GM12878 (cell line): Measurements from ENCODE around the gene MCUB.

Experiments used
- BHLHE40 ChIP-seq, 2 experiments: fragments of 450-650 bp in 1 of 2; IDR thresholded peaks; 2 replicates each; pipeline ENCODE4 v1.6.1; 2011 to 2017; ENCODE audit warnings: low read depth in 2 of 2, borderline replicate concordance in 1 of 2, improper control_type of control experiment in 1 of 2, low read length in 1 of 2, mild to moderate bottlenecking in 1 of 2
- CHD2 ChIP-seq: IDR thresholded peaks from 2 replicates; pipeline ENCODE4 v1.6.1; 2011; ENCODE audit warnings: low read depth, low read length, improper control_type of control experiment, borderline replicate concordance
- CREB1 ChIP-seq: IDR thresholded peaks from 2 replicates; pipeline ENCODE4 v1.6.1; 2012; ENCODE audit warnings: low read depth, mild to moderate bottlenecking, inconsistent platforms
- CTCF ChIP-seq, 3 experiments: IDR thresholded peaks in 2 of 3; conservative IDR thresholded peaks in 1 of 3; 2 replicates each; pipeline ENCODE4 v1.5.1; 2011; ENCODE audit warnings: low read depth in 3 of 3, low read length in 3 of 3, mild to moderate bottlenecking in 3 of 3, control low read depth in 2 of 3, moderate library complexity in 2 of 3, inconsistent platforms in 1 of 3, mixed read lengths in 1 of 3; ENCODE audit not compliant: control insufficient read depth in 2 of 3, insufficient read depth in 1 of 3; ENCODE audit errors: extremely low read depth in 1 of 3
- MAX ChIP-seq: IDR thresholded peaks from 2 replicates; pipeline ENCODE4 v1.6.1; 2012; ENCODE audit warnings: low read depth, low read length, improper control_type of control experiment
- POLR2A ChIP-seq: IDR thresholded peaks from 2 replicates; pipeline ENCODE4 v1.6.1; 2011; ENCODE audit warnings: low read depth, mild to moderate bottlenecking, low read length
- POLR2AphosphoS5 ChIP-seq: IDR thresholded peaks from 2 replicates; pipeline ENCODE4 v1.6.1; 2011; ENCODE audit warnings: mild to moderate bottlenecking, low read length, inconsistent platforms
- YY1 ChIP-seq: IDR thresholded peaks from 2 replicates; pipeline ENCODE4 v1.6.1; 2011; ENCODE audit warnings: low read depth, mild to moderate bottlenecking, low read length
- ZNF274 ChIP-seq: IDR thresholded peaks from one replicate; pipeline ENCODE4 v1.8.0; 2011; ENCODE audit not compliant: insufficient read length, insufficient read depth

GRCh38 chr4:109553130-109553529, 6.9 kb upstream of the MCUB start:
- TF ChIP-seq POLR2A (no peak), POLR2AphosphoS5 (no peak), CHD2 (no peak), ZNF274 (no peak), BHLHE40 (IDR thresholded peaks at IDR 0.05; ENCODE audit: borderline replicate concordance in 1 of 2, low read depth in 2 of 2, low read length in 1 of 2) (no peak), CTCF (IDR thresholded peaks at IDR 0.05 in 2 of 3, conservative IDR thresholded peaks at IDR 0.05 in 1 of 3; ENCODE audit: control insufficient read depth in 2 of 3, extremely low read depth in 1 of 3, insufficient read depth in 1 of 3, low read depth in 3 of 3, low read length in 3 of 3) (no peak), MAX (no peak), YY1 (no peak), CREB1 (no peak)
